GM12878 (cell line): ENCODE results near the gene XPC. TPM values are rescaled to one million over a fixed set of nuclear protein-coding genes. Genes with fewer than 3 reads are reported as not detected.

Experiments
- ATAC-seq: fragments of 200-7000 bp; cut with Tn5 transposase; 3 replicates; pipeline ENCODE4 v1.9.1; 2020; ENCODE audit warnings: mild to moderate bottlenecking, moderate library complexity
- BruUV-seq: library from RNA; stranded (reverse); fragments of 400-500 nt; replicated peaks from 2 replicates; lab custom pipeline; 2021; lab: Mats Ljungman, UMichigan
- CTCF ChIA-PET: fragments of 300-600 bp; sonication (Branson Sonifier 250); formaldehyde crosslinking; extraction: SDS; loops from one replicate; lab custom pipeline; 2021; ENCODE audit warnings: inconsistent platforms; lab: Yijun Ruan, JAX
- POLR2A ChIA-PET: fragments of 350-600 bp; formaldehyde crosslinking; extraction: SDS; loops from one replicate; lab custom pipeline; 2021; ENCODE audit warnings: inconsistent platforms; lab: Charles Lee
- RAD21 ChIA-PET: fragments of 300-600 bp; sonication (Branson Sonifier 250); formaldehyde crosslinking; loops from one replicate; lab custom pipeline; 2023; ENCODE audit warnings: antibody characterized with exemption; ENCODE audit not compliant: unreplicated experiment; lab: Charles Lee
- SMC1A ChIA-PET: fragments of 300-600 bp; sonication (Branson Sonifier 250); formaldehyde crosslinking; loops from one replicate; lab custom pipeline; 2023; ENCODE audit not compliant: unreplicated experiment, uncharacterized antibody; lab: Charles Lee
- DNase-seq: peaks from one replicate; pipeline ENCODE4 v3.0.0-alpha.2; 2011; ENCODE audit warnings: low read depth, low spot score
- FAIRE-seq: peaks from 3 replicates; lab custom pipeline; 2011; peaks lifted over from hg19 to GRCh38; lab: Jason Lieb, UNC
- H2AFZ ChIP-seq: 2 replicates; pipeline ENCODE4 v1.6.0; 2011; ENCODE audit warnings: low read depth, low read length, control low read depth; ENCODE audit not compliant: control insufficient read depth
- H3K27ac ChIP-seq: 2 replicates; pipeline ENCODE4 v1.5.1; 2011; ENCODE audit warnings: control low read depth; ENCODE audit not compliant: control insufficient read depth, insufficient read depth
- H3K27me3 ChIP-seq, 2 experiments: replicated peaks in 1 of 2; 2 replicates each; pipeline versions ENCODE4 v1.6.0 to v1.6.1; 2011; ENCODE audit warnings: low read length in 1 of 2; ENCODE audit not compliant: control insufficient read depth in 2 of 2, insufficient read depth in 2 of 2
- H3K36me3 ChIP-seq, 2 experiments: 2 replicates each; pipeline ENCODE4 v1.5.1; 2011; ENCODE audit warnings: low read length in 1 of 2; ENCODE audit not compliant: control insufficient read depth in 2 of 2, insufficient read depth in 2 of 2
- H3K4me1 ChIP-seq: 2 replicates; pipeline ENCODE4 v1.6.1; 2011; ENCODE audit warnings: mild to moderate bottlenecking, low read length, moderate library complexity, mixed read lengths; ENCODE audit not compliant: control insufficient read depth, insufficient read depth
- H3K4me2 ChIP-seq: 2 replicates; pipeline ENCODE4 v1.6.0; 2011; ENCODE audit warnings: control low read depth; ENCODE audit not compliant: control insufficient read depth, insufficient read depth
- H3K4me3 ChIP-seq: fragments of 200-600 bp; sonication (generic); 2 replicates; pipeline ENCODE4 v1.5.1; 2016
- H3K79me2 ChIP-seq: 2 replicates; pipeline ENCODE4 v1.6.0; 2011; ENCODE audit warnings: low read length; ENCODE audit not compliant: control insufficient read depth, insufficient read depth
- H3K9ac ChIP-seq: 2 replicates; pipeline ENCODE4 v1.8.0; 2011; ENCODE audit warnings: low read length, control low read depth, mixed read lengths; ENCODE audit not compliant: control insufficient read depth, insufficient read depth
- H3K9me3 ChIP-seq: replicated peaks from 3 replicates; pipeline ENCODE4 v1.5.1; 2011; ENCODE audit warnings: mild to moderate bottlenecking, low read length; ENCODE audit not compliant: control insufficient read depth, insufficient read depth
- H4K20me1 ChIP-seq: 2 replicates; pipeline ENCODE4 v1.6.0; 2011; ENCODE audit not compliant: control insufficient read depth, insufficient read depth
- BACH1 ChIP-seq: fragments of 450-650 bp; IDR thresholded peaks from 2 replicates; pipeline ENCODE4 v1.6.1; 2017; ENCODE audit warnings: mild to moderate bottlenecking, borderline replicate concordance
- CBFB ChIP-seq: IDR thresholded peaks from 2 replicates; pipeline ENCODE4 v1.6.1; 2016; ENCODE audit warnings: antibody characterized with exemption, low read depth
- CTCF ChIP-seq, 3 experiments: IDR thresholded peaks in 2 of 3; conservative IDR thresholded peaks in 1 of 3; 2 replicates each; pipeline ENCODE4 v1.5.1; 2011; ENCODE audit warnings: low read depth in 3 of 3, low read length in 3 of 3, mild to moderate bottlenecking in 3 of 3, control low read depth in 2 of 3, moderate library complexity in 2 of 3, inconsistent platforms in 1 of 3, mixed read lengths in 1 of 3; ENCODE audit not compliant: control insufficient read depth in 2 of 3, insufficient read depth in 1 of 3; ENCODE audit errors: extremely low read depth in 1 of 3
- HDAC2 ChIP-seq: fragments of 200-600 bp; sonication (generic); IDR thresholded peaks from 2 replicates; pipeline ENCODE4 v1.6.1; 2017
- KLF5 ChIP-seq: fragments of 450-650 bp; IDR thresholded peaks from 2 replicates; pipeline ENCODE4 v1.6.1; 2014; ENCODE audit warnings: mild to moderate bottlenecking; ENCODE audit not compliant: partially characterized antibody
- MXI1 ChIP-seq: fragments of 150-350 bp; IDR thresholded peaks from 2 replicates; pipeline ENCODE4 v1.6.1; 2011; ENCODE audit warnings: low read depth, mild to moderate bottlenecking, inconsistent platforms, low read length, improper control_type of control experiment
- NR2F1 ChIP-seq: fragments of 450-650 bp; conservative IDR thresholded peaks from 2 replicates; pipeline ENCODE4 v1.6.1; 2017; ENCODE audit warnings: mild to moderate bottlenecking
- PAX5 ChIP-seq: IDR thresholded peaks from 2 replicates; pipeline ENCODE4 v1.6.1; 2011; ENCODE audit warnings: low read depth, low read length, borderline replicate concordance
- SMC3 ChIP-seq: IDR thresholded peaks from 2 replicates; pipeline ENCODE4 v1.6.1; 2011; ENCODE audit warnings: low read length, improper control_type of control experiment, borderline replicate concordance
- SREBF2 ChIP-seq: IDR thresholded peaks from 2 replicates; pipeline ENCODE4 v1.6.1; 2012; ENCODE audit warnings: mild to moderate bottlenecking, low read length
- STAT3 ChIP-seq: IDR thresholded peaks from 2 replicates; pipeline ENCODE4 v1.6.1; 2011; ENCODE audit warnings: low read depth, low read length, improper control_type of control experiment
- TBL1XR1 ChIP-seq: IDR thresholded peaks from 2 replicates; pipeline ENCODE4 v1.6.1; 2012; ENCODE audit warnings: low read depth, low read length, improper control_type of control experiment
- YBX1 ChIP-seq: fragments of 450-650 bp; IDR thresholded peaks from 2 replicates; pipeline ENCODE4 v1.6.1; 2016; ENCODE audit warnings: antibody characterized with exemption
- ZBTB11 ChIP-seq: fragments of 450-650 bp; formaldehyde crosslinking; IDR thresholded peaks from 2 replicates; pipeline ENCODE4 v1.5.0; 2022; ENCODE audit warnings: mild to moderate bottlenecking, missing genetic modification characterization
- ZNF217 ChIP-seq: fragments of 450-650 bp; IDR thresholded peaks from 2 replicates; pipeline ENCODE4 v1.6.1; 2017; ENCODE audit warnings: antibody characterized with exemption, mild to moderate bottlenecking
- WGBS: methylation state at CpG from one replicate; pipeline ENCODE4 v1.1.6; 2016; ENCODE audit warnings: low lambda C conversion rate; ENCODE audit not compliant: insufficient replicate concordance, insufficient coverage; ENCODE audit errors: missing lambda C conversion rate; 5-methylcytosine and 5-hydroxymethylcytosine counted together
- in situ Hi-C: fragments of 300-500 bp; cut with MboI; formaldehyde crosslinking; loops from 9 replicates; pipeline ENCODE4 v1.14.3; 2018; ENCODE audit warnings: mixed read lengths
- intact Hi-C: fragments of 100-400 bp; cut with micrococcal nuclease; formaldehyde crosslinking; loops from one replicate; pipeline ENCODE4 v1.14.2; 2022; ENCODE audit not compliant: unreplicated experiment
- polyA plus RNA-seq, 11 experiments: library from polyadenylated mRNA; depleted of rRNA in 4 of 11; unstranded in 6 of 11; stranded (reverse) in 5 of 11; fragments of >200 nt; fragmentation: Nextera tagmentation in 4 of 11; fragmentation: Illumina TruSeq in 1 of 11; extraction: Ambion mirVana in 4 of 11; extraction: Trizol in 1 of 11; gene quantifications; 1 replicate in 1 of 11; 2 replicates in 10 of 11; pipeline versions ENCODE4 v1.2.1 to v1.2.3, GENCODE V29; 2011 to 2016; ENCODE audit warnings: inconsistent platforms in 2 of 11, missing spikeins in 2 of 11, low read depth in 1 of 11
- total RNA-seq, 4 experiments: library from RNA; depleted of rRNA in 3 of 4; stranded (reverse); fragments of >200 nt in 3 of 4; fragmentation: Illumina TruSeq in 1 of 4; extraction: Trizol in 1 of 4; gene quantifications; 2 replicates each; pipeline versions ENCODE4 v1.2.1 to v1.2.3, GENCODE V29; 2013 to 2021
- TF ChIP-seq, protein P1 (sequence below): fragments of 450-650 bp; conservative IDR thresholded peaks from 2 replicates; pipeline ENCODE4 v1.6.1; 2017; ENCODE audit warnings: mild to moderate bottlenecking, moderate library complexity

The XPC gene
- total and polyA plus RNA-seq, 10 of the 15 experiments (the other 5 are each of a cell fraction or from before 2014, with no cell fraction given), result 4.0 to 48.3 (median 29.8) TPM

DNA sequence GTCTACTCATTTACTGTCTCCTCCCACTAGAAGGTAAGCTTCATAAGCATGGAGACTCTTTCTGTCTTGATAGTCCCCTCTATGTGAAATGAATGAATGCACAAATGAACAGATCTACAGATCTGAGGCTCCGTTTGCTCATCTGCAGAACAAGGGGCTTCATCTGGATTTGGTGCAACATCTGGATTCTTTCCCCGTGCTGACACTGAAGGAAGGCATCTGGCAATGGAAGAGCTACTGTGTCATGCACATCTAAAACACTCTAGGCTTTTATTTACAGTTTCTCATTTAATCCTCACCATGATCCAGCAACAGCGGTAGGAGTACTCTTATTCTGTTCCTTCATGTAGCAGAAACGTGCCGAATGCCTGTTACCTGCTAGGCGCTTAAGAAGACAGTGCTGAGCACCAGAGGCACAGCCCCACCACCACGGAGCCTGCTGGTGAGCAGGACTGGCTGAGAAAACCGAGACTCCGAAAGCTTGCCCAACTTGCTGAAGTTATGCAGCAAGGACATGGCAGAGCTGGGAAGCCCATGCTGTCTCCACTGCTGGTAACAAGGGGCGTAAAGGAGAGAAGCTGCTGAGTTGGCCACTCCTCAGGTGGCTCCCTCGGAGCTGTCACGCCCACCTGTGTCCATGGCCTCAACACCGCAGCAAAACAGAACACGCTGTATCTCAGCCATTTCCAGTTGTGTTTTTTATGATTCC is 31.3 kb upstream of the XPC start:
- intact Hi-C loops, result loop anchor here (10.0 kb wide), 1 partner anchor 315 kb away; no protein-coding TSS in a partner anchor
- WGBS, result 59% methylated on average over 14 of the region's 14 CpGs
- H3K36me3 ChIP-seq, result no peaks in the 10 kb centered on the region
- CTCF ChIA-PET, result interaction anchor here (1.4 kb wide), 1 partner anchor 313 kb away, joined by 5 read pairs; no protein-coding TSS in a partner anchor
- TF ChIP-seq NR2F1 (no peak), ZNF217 (no peak), STAT3 (no peak), CTCF (IDR thresholded peaks at IDR 0.05 in 2 of 3, conservative IDR thresholded peaks at IDR 0.05 in 1 of 3; ENCODE audit: control insufficient read depth in 2 of 3, extremely low read depth in 1 of 3, insufficient read depth in 1 of 3, low read depth in 3 of 3, low read length in 3 of 3) (no peak), ZBTB11 (CRISPR knock-in tag) (no peak), MXI1 (no peak), YBX1 (no peak), KLF5 (no peak), PAX5 (no peak), TBL1XR1 (no peak), HDAC2 (no peak), SMC3 (no peak), CBFB (no peak), SREBF2 (no peak), BACH1 (no peak)
- TF ChIP-seq, protein P1, sequence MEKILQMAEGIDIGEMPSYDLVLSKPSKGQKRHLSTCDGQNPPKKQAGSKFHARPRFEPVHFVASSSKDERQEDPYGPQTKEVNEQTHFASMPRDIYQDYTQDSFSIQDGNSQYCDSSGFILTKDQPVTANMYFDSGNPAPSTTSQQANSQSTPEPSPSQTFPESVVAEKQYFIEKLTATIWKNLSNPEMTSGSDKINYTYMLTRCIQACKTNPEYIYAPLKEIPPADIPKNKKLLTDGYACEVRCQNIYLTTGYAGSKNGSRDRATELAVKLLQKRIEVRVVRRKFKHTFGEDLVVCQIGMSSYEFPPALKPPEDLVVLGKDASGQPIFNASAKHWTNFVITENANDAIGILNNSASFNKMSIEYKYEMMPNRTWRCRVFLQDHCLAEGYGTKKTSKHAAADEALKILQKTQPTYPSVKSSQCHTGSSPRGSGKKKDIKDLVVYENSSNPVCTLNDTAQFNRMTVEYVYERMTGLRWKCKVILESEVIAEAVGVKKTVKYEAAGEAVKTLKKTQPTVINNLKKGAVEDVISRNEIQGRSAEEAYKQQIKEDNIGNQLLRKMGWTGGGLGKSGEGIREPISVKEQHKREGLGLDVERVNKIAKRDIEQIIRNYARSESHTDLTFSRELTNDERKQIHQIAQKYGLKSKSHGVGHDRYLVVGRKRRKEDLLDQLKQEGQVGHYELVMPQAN, result no peak
- TF ChIP-seq, all 136 proteins: peak for 0
- BruUV-seq, result no TSS peak
- H3K79me2 ChIP-seq, result no peaks in the 10 kb centered on the region
- DNase-seq (no peak), ATAC-seq (no peak), FAIRE-seq (no peak)
- H3K27me3 ChIP-seq, result no peaks in the 10 kb centered on the region
- H3K9ac ChIP-seq, result no peak overlapping the region
- no peaks in the 10 kb centered on the region for H3K9me3 ChIP-seq
- ChIA-PET POLR2A (no interaction called here), SMC1A (no interaction called here), RAD21 (no interaction called here)
- H3K27ac ChIP-seq, result no peak overlapping the region
- H3K4me2 ChIP-seq, result no peak overlapping the region
- H4K20me1 ChIP-seq, result no peaks in the 10 kb centered on the region
- no peak overlapping the region for H3K4me3 ChIP-seq
- in situ Hi-C loops, result no loop called here
- H3K4me1 ChIP-seq, result no peaks in the 10 kb centered on the region
- no peak overlapping the region for H2AFZ ChIP-seq
